IPS-15b (cell line): ENCODE results near the gene SLC2A6.

Experiments
- H3K27me3 ChIP-seq: one replicate; pipeline ENCODE4 v1.6.1; 2013; ENCODE audit warnings: low read length; ENCODE audit not compliant: control insufficient read depth, insufficient read depth
- H3K36me3 ChIP-seq: one replicate; pipeline ENCODE4 v1.6.1; 2013; ENCODE audit warnings: low read length; ENCODE audit not compliant: control insufficient read depth, insufficient read depth
- H3K4me1 ChIP-seq: one replicate; pipeline ENCODE4 v1.6.1; 2013; ENCODE audit warnings: mild to moderate bottlenecking, low read length; ENCODE audit not compliant: control insufficient read depth, insufficient read depth
- H3K4me3 ChIP-seq: one replicate; pipeline ENCODE4 v1.5.1; 2013; ENCODE audit warnings: low read depth, low read length
- H3K9ac ChIP-seq: one replicate; pipeline ENCODE4 v1.6.1; 2013; ENCODE audit warnings: low read depth, mild to moderate bottlenecking, low read length
- H3K9me3 ChIP-seq: one replicate; pipeline ENCODE4 v1.6.1; 2013; ENCODE audit warnings: mild to moderate bottlenecking, low read length; ENCODE audit not compliant: control insufficient read depth, insufficient read depth

The SLC2A6 gene

DNA sequence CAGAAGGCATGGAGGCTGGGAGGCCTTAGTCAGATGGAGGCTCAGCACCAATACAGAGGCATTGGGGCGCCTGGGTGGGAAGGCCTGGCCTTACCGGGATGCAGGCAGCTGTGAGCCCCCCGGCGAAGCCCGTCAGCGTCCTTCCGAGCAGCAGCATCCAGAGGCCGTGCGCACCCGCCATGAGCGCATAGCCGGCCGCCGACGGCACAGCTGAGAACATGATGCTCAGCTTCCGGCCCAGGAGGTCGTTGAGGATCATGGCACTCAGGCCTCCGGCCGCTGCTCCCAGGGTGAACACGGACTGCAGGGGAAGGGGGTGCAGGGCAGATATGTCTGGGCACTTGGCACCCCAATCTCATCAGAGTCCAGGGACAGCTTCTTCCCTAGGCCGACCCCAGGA lies 2.0 kb downstream of the SLC2A6 start:
- Histone ChIP-seq H3K9me3 (no peaks in the 10 kb centered on the region), H3K4me1 (no peaks in the 10 kb centered on the region), H3K9ac (no peak overlapping the region), H3K4me3 (no peak overlapping the region), H3K27me3 (peaks cover 6% of the 10 kb centered on the region), H3K36me3 (peaks cover 29% of the 10 kb centered on the region)

DNA sequence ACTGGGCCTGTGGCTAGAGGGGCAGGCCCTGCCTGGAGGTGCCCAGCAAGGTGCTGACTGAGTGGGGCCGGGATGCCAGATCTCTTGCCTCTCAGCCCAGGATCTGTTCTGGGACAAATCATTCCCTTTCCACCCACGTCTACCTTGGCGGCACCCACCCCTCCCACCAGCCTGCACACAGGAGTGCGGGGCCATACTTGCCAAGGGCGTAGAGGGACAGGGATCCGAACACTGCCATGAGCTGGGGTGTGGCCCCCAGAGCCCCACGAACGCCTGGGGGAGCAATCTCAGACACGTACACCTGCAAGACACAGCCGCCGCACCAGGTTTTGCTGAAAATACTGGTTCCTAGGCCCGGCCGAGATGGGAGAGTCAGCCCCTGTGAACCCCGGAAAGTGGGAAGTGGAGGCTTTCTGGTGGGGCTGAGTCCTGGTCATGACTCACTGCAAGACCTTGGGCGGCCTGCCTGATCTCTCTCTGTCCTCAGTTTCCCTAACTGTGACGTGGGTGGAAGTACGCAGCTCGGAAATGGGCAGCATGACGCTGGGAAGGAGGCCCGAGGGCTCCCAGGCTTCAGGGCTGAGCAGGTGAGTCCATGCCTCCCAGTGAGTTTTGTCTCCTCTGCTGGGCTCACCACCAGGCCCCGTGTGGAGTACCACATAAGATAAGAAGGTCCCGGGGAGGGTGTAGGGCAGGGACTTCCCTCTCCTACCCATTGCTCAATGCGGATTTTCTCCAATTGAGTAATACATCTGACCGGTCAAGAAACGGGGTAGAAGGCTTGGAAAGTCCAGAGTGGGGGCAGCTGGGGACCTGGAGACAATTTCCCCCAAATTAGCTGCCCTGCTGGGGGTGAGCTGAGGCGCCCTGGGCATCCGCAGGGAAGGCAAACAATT lies 2.6 kb downstream of the SLC2A6 start:
- Histone ChIP-seq H3K9ac (no peak overlapping the region), H3K36me3 (peaks cover 32% of the 10 kb centered on the region), H3K4me1 (no peaks in the 10 kb centered on the region), H3K9me3 (no peaks in the 10 kb centered on the region), H3K27me3 (peaks cover 6% of the 10 kb centered on the region), H3K4me3 (no peak overlapping the region)

DNA sequence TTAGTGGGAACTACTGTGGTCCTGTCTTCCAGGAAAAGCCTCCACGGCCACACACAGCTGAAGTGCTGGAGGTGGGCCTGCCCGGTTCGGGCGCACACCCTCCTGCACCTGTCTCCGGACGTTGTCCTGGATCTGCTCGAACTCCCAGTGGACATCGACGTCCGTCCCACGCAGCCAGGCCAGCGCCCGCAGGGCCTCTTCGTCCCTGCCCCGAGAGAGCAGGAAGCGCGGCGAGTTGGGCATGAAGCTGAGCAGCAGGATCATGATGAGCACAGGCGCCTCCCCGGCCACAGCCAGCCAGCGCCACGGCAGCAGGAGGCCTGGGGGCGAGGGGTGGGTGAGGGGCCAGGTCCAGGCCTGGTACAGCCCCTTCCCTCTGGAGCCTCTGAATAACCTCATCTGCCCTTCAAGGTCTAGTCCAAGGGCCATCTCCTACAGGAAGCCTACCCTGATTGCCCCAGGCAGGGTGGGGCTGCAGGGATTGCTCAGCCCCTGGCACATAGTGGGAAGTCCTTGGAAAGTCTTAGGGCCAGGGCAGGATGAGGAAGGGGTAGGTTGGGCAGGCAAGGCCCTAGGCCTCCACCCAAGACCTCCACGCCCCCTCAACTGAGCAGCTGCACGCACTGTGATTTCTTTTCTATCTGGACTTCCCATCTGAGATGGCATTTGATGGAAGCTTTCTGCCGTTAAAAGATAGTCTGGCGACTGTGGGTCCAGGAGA lies 3.4 kb downstream of the SLC2A6 start:
- H3K4me1 ChIP-seq = no peaks in the 10 kb centered on the region
- no peak overlapping the region for H3K4me3 ChIP-seq
- peaks cover 6% of the 10 kb centered on the region for H3K27me3 ChIP-seq
- H3K36me3 ChIP-seq = peaks cover 32% of the 10 kb centered on the region
- no peak overlapping the region for H3K9ac ChIP-seq
- no peaks in the 10 kb centered on the region for H3K9me3 ChIP-seq

DNA sequence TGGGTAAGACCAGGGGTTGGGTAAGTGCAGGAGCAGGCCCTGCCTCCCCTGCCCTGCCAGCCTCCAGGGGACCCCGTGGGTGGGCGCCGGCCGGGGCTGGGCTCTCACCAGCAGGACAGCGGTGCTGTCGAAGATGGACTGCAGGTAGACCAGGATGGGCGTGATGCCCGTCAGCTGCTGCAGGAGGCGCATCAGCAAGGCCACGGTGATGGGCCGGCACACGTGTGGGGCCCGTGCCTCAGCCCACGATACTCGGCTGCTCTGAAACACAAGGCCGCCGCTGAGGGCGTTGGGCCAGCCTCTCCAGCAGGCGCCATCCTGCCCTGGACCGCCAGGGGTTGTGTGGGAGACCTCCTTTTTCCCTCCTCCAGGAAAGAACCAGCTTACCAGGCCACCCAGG lies 4.0 kb downstream of the SLC2A6 start:
- peaks cover 3% of the 10 kb centered on the region for H3K27me3 ChIP-seq
- H3K4me1 ChIP-seq = no peaks in the 10 kb centered on the region
- H3K36me3 ChIP-seq = peaks cover 32% of the 10 kb centered on the region
- H3K9me3 ChIP-seq = no peaks in the 10 kb centered on the region
- H3K4me3 ChIP-seq = no peak overlapping the region
- H3K9ac ChIP-seq = no peak overlapping the region

DNA sequence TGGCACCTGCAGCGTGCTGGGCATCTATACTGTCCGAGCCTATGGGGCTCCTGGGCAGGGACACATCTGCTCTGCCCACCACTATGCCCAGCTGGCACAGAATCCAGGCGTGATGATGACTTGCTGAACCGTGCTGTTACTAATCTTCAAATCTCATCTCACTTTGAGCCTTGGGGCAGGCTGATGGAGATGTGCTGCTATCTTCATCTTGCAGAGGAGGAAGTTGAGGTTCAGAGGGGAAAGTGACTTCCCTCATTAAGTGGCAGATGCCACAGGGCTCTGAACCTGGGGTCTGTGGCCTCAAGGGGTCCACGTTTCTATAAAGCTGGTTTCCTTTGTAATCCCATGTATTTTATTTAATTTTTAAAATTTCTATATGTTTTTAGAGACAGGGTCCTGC lies 4.7 kb downstream of the SLC2A6 start:
- Histone ChIP-seq H3K4me1 (no peaks in the 10 kb centered on the region), H3K4me3 (no peak overlapping the region), H3K9me3 (no peaks in the 10 kb centered on the region), H3K36me3 (peaks cover 32% of the 10 kb centered on the region), H3K27me3 (no peaks in the 10 kb centered on the region), H3K9ac (no peak overlapping the region)

DNA sequence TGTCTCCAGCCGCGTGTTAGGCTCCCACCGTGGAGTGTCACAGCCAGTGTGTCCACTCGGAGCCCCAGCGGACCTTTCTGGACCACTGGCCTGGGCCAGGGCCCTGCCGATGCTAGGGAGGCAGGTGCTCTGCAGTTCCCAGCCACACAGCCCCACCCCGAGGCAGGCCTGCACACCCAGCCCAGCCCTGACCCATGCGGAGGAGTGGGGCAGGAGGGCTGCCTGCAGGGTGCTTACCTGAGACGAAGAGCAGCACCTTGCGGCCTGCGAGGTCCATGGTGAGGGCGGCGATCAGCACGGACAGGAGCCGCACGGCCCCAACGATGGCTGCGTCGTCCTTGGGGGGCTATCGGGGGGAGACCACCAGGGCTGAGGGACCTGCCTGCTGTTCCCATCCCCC lies 5.2 kb downstream of the SLC2A6 start:
- H3K9ac ChIP-seq = no peak overlapping the region
- no peak overlapping the region for H3K4me3 ChIP-seq
- H3K36me3 ChIP-seq = peaks cover 32% of the 10 kb centered on the region
- H3K4me1 ChIP-seq = no peaks in the 10 kb centered on the region
- no peaks in the 10 kb centered on the region for H3K27me3 ChIP-seq
- H3K9me3 ChIP-seq = no peaks in the 10 kb centered on the region

DNA sequence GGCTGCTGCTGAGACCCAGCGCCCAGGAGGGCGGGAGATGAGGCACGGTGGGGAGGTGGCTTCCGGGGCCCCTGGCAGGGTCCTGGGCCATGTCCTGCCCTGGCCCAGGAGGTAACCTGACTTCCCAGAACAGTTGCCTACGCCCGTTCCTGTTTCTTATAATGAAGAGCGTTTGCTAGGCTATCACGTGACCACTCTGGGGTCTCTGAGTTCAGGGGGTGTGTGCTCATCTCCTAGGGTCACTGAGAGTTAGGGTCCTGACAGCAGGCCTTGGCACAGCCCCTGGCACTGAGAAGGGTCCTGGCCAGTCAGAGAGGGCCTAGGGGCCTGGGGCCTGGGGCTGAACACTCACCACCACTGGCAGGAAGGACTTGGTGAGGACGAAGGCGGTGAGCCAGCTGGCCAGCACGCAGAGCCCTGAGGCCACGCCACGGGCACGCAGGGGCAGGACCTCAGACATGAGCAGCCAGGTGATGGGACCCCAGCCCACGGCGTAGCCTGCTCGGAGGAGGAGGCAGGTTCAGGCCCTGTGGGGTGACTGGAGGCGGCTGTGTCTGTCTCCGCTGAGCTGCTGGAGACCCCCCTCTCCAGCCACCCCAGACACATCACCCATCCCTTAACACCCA lies 6.0 kb downstream of the SLC2A6 start:
- Histone ChIP-seq H3K27me3 (no peaks in the 10 kb centered on the region), H3K36me3 (peaks cover 32% of the 10 kb centered on the region), H3K9ac (no peak overlapping the region), H3K4me3 (no peak overlapping the region), H3K4me1 (no peaks in the 10 kb centered on the region), H3K9me3 (no peaks in the 10 kb centered on the region)

DNA sequence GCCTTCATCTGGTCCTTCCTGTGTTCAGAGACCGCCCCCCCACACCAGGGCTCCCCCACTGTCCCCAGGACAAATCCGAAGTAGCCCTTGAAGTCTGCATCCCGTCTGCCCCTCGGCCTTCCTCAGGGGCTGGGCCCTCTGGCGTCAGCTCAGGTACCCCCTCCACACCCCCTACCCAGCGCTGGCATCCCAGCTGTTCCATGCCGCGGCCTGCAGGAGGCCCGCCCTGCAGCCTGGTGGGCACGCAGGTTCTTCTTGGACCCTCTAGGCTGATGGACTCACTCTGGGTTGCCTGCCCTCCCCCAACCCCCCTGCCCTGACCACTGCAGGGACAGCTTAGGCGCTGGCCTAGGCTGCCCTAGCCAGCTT lies 6.6 kb downstream of the SLC2A6 start:
- Histone ChIP-seq H3K27me3 (no peaks in the 10 kb centered on the region), H3K4me1 (no peaks in the 10 kb centered on the region), H3K4me3 (no peak overlapping the region), H3K36me3 (peaks cover 32% of the 10 kb centered on the region), H3K9me3 (no peaks in the 10 kb centered on the region), H3K9ac (no peak overlapping the region)

DNA sequence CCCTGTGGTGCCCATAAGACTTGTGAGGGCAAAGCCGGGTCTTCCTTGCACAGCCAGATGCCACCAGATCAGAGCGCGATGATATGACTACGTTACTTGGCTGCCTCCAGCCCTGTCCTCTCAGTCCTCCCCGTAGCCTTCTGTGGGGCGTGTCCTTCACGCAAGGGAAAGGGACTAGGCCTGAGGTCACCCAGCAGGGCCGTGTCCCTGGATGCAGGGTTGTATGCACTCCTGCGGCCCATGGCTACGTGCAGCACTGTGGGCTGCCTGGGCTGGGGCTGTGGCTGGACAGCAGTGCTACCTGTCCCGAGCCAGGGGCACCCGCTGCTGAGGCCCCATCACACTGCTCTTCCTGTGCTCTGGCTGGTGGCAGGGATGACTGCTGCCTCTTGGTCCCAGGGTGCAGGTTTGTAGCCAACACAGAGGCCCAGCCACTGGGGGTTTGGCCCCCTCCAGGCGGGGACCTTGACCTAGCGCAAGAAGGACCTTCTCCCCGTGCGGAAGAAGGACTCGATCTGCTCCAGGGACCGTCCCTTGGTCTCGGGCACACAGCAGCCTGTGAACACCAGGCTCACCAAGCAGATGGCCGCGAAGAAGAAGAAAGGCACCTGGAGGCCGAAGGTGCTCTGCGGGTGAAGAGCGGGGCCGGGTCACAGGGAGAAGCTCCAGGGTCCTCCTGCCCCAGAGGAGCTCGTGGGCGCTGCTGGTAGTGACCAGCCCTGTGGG lies 7.2 kb downstream of the SLC2A6 start:
- Histone ChIP-seq H3K27me3 (no peaks in the 10 kb centered on the region), H3K36me3 (peaks cover 28% of the 10 kb centered on the region), H3K4me3 (no peak overlapping the region), H3K9ac (no peak overlapping the region), H3K4me1 (no peaks in the 10 kb centered on the region), H3K9me3 (no peaks in the 10 kb centered on the region)

DNA sequence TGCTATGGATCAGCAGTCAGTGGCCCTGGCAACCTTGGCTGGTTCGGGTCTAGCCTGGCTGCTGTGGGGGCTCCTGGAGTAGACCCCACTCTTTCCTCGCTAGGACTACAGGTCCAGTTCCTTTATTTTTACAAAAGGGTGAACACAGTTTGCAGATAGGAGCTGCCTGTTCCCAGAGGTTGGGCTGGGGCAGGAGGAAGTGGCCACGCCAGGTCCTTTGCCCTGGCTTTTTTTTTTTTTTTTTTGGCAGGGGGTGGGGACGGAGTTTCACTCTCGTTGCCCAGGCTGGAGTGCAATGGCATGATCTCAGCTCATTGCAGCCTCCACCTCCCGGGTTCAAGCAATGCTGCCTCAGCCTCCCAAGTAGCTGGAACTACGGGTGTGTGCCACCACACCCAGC lies 7.9 kb downstream of the SLC2A6 start:
- H3K36me3 ChIP-seq = peaks cover 22% of the 10 kb centered on the region

DNA sequence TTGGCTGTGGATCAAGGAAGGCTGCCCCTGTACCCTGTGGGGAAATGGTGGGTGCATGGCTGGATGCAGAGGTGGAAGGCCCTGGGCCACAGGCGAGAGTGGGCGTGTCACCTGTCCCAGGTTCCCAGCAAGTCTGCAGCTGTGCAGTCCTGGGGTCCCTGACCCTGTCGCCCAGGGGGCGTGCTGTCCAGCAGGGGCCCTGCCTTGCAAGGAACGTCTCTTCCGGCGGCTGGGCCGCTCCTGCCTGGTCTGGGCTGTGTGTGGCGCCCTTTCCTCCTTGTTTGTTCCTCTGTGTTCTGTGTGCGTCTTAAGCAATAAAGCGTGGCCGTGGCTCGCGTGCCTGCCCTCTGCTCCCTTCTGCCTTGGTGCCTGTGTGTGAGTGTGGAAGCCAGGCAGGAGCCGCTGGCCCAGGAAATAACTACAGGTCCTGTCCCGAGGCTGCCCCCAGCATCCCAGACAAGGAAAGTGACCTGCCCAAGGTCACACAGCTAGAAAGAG lies 8.4 kb downstream of the SLC2A6 start:
- H3K9me3 ChIP-seq = no peaks in the 10 kb centered on the region
- H3K9ac ChIP-seq = no peak overlapping the region
- no peak overlapping the region for H3K4me3 ChIP-seq
- H3K36me3 ChIP-seq = peaks cover 18% of the 10 kb centered on the region
- no peaks in the 10 kb centered on the region for H3K4me1 ChIP-seq
- no peaks in the 10 kb centered on the region for H3K27me3 ChIP-seq

More for the DNA sequence above, 7.9 kb downstream of the SLC2A6 start:
- H3K4me1 ChIP-seq = no peaks in the 10 kb centered on the region
- no peaks in the 10 kb centered on the region for H3K27me3 ChIP-seq
- no peak overlapping the region for H3K4me3 ChIP-seq
- no peak overlapping the region for H3K9ac ChIP-seq
- H3K9me3 ChIP-seq = no peaks in the 10 kb centered on the region
